NT2/D1 (cell line): ENCODE data around the gene ARHGAP42.

Experiments
- SUZ12 ChIP-seq: IDR thresholded peaks from 2 replicates; pipeline ENCODE4 v1.6.1; 2011; ENCODE audit not compliant: insufficient read length, insufficient read depth; ENCODE audit errors: extremely low read depth
- YY1 ChIP-seq: IDR thresholded peaks from 2 replicates; pipeline ENCODE4 v1.6.1; 2011; ENCODE audit not compliant: insufficient read length, insufficient read depth
- ZNF274 ChIP-seq: IDR thresholded peaks from 2 replicates; pipeline ENCODE4 v1.6.1; 2011; ENCODE audit warnings: mild to moderate bottlenecking, low read depth, low read length

GRCh38 chr11:100695911-100696310 is 8.8 kb downstream of the ARHGAP42 start:
- no peak for TF ChIP-seq ZNF274
- TF ChIP-seq SUZ12: no peak
- no peak for TF ChIP-seq YY1
